K562 (cell line): ENCODE measurements around the gene STAM2. TPM values are rescaled to one million over a fixed set of nuclear protein-coding genes. Genes with fewer than 3 reads are reported as not detected.

Experiments
- ATAC-seq: fragments of 200-7000 bp; cut with Tn5 transposase; 3 replicates; pipeline ENCODE4 v1.9.1; 2020; ENCODE audit warnings: moderate library complexity
- BruUV-seq: library from RNA; stranded (reverse); fragments of 400-500 nt; replicated peaks from 2 replicates; lab custom pipeline; 2021; lab: Mats Ljungman, UMichigan
- CTCF ChIA-PET: fragments of 300-600 bp; formaldehyde crosslinking; extraction: SDS; loops from one replicate; lab custom pipeline; 2021; ENCODE audit warnings: low intra/inter-chr PET ratio; lab: Yijun Ruan, JAX
- POLR2A ChIA-PET: fragments of 300-600, 350-650 bp; sonication (Branson Sonifier 250); formaldehyde crosslinking; extraction: SDS; loops from one replicate; lab custom pipeline; 2021; ENCODE audit warnings: antibody characterized with exemption, inconsistent platforms; lab: Yijun Ruan, JAX
- DNase-seq, 4 experiments: peaks; one replicate each; pipeline versions ENCODE4 v3.0.0 to v3.0.0-alpha.2; 2011 to 2018; ENCODE audit warnings: low spot score in 3 of 4, mixed read lengths in 3 of 4; ENCODE audit errors: extremely low read depth in 1 of 4
- FAIRE-seq: peaks from 2 replicates; lab custom pipeline; 2011; peaks lifted over from hg19 to GRCh38; lab: Jason Lieb, UNC
- H2AFZ ChIP-seq: 2 replicates; pipeline ENCODE4 v1.6.0; 2011; ENCODE audit warnings: low read depth, low read length, control low read depth, inconsistent platforms
- H3K27ac ChIP-seq: fragments of 200-600 bp; 3 replicates; pipeline ENCODE4 v1.8.0; 2011; ENCODE audit warnings: low read depth, mild to moderate bottlenecking, control low read depth, inconsistent platforms, low read length, moderate library complexity, mixed read lengths; ENCODE audit errors: extremely low read depth
- H3K27me3 ChIP-seq, 2 experiments: fragments of 300-600 bp in 1 of 2; 2 replicates in 1 of 2; 3 replicates in 1 of 2; pipeline versions ENCODE4 v1.6.0 to v1.8.0; 2011; ENCODE audit warnings: inconsistent platforms in 2 of 2, low read length in 2 of 2, mild to moderate bottlenecking in 1 of 2, mixed read lengths in 1 of 2, moderate library complexity in 1 of 2; ENCODE audit not compliant: control insufficient read depth in 2 of 2, insufficient read depth in 2 of 2
- H3K36me3 ChIP-seq: fragments of 300-600 bp; 3 replicates; pipeline ENCODE4 v1.8.0; 2011; ENCODE audit warnings: mild to moderate bottlenecking, low read length, inconsistent platforms; ENCODE audit not compliant: control insufficient read depth, insufficient read depth
- H3K4me1 ChIP-seq, 2 experiments: fragments of 200-600 bp in 1 of 2; replicated peaks in 1 of 2; 2 replicates in 1 of 2; 3 replicates in 1 of 2; pipeline versions ENCODE4 v1.5.1 to v1.8.0; 2011; ENCODE audit warnings: inconsistent platforms in 2 of 2, low read length in 2 of 2, mild to moderate bottlenecking in 1 of 2, mixed read lengths in 1 of 2, moderate library complexity in 1 of 2; ENCODE audit not compliant: control insufficient read depth in 2 of 2, insufficient read depth in 2 of 2
- H3K4me2 ChIP-seq: 2 replicates; pipeline ENCODE4 v1.6.1; 2011; ENCODE audit warnings: low read length, control low read depth, inconsistent platforms, mixed read lengths; ENCODE audit not compliant: insufficient read depth
- H3K4me3 ChIP-seq: fragments of 200-600 bp; sonication (generic), shearing (Covaris generic); 2 replicates; pipeline ENCODE4 v1.5.1; 2016; ENCODE audit warnings: control low read depth, inconsistent platforms
- H3K79me2 ChIP-seq: fragments of 200-600 bp; 3 replicates; pipeline ENCODE4 v1.8.0; 2011; ENCODE audit warnings: low read length, inconsistent platforms; ENCODE audit not compliant: control insufficient read depth, insufficient read depth
- H3K9ac ChIP-seq, 2 experiments: 2 replicates each; pipeline versions ENCODE4 v1.6.0 to v1.6.1; 2011; ENCODE audit warnings: low read depth in 2 of 2, low read length in 2 of 2, control low read depth in 1 of 2, inconsistent platforms in 1 of 2, mild to moderate bottlenecking in 1 of 2, mixed read lengths in 1 of 2; ENCODE audit not compliant: insufficient read depth in 1 of 2
- H3K9me1 ChIP-seq: one replicate; pipeline ENCODE4 v1.6.0; 2011; ENCODE audit warnings: inconsistent platforms, mild to moderate bottlenecking, low read length, moderate library complexity; ENCODE audit not compliant: control insufficient read depth, insufficient read depth
- H3K9me3 ChIP-seq: replicated peaks from 2 replicates; pipeline ENCODE4 v1.5.1; 2011; ENCODE audit warnings: low read depth, low read length, inconsistent platforms; ENCODE audit not compliant: control insufficient read depth, insufficient read depth
- H4K20me1 ChIP-seq: replicated peaks from 2 replicates; pipeline ENCODE4 v1.6.1; 2011; ENCODE audit warnings: low read length, inconsistent platforms, mixed read lengths; ENCODE audit not compliant: control insufficient read depth, insufficient read depth
- EGR1 ChIP-seq: fragments of 450-650 bp; conservative IDR thresholded peaks from 2 replicates; pipeline ENCODE4 v1.6.1; 2017; ENCODE audit warnings: mild to moderate bottlenecking
- FOS ChIP-seq: IDR thresholded peaks from 3 replicates; pipeline ENCODE4 v1.6.1; 2011; ENCODE audit not compliant: insufficient read length; ENCODE audit errors: extremely low read depth
- JUN ChIP-seq, 2 experiments: sonication (generic) in 1 of 2; formaldehyde crosslinking in 1 of 2; IDR thresholded peaks; 2 replicates each; pipeline versions ENCODE4 v1.6.1 to v1.8.0; 2012 to 2022; ENCODE audit warnings: borderline replicate concordance in 2 of 2, mild to moderate bottlenecking in 2 of 2, improper control_type of control experiment in 1 of 2, low read depth in 1 of 2, low read length in 1 of 2, missing genetic modification reagents in 1 of 2
- NRF1 ChIP-seq, 2 experiments: fragments of 450-650 bp; IDR thresholded peaks in 1 of 2; conservative IDR thresholded peaks in 1 of 2; 2 replicates each; pipeline ENCODE4 v1.6.1; 2014; ENCODE audit warnings: mild to moderate bottlenecking in 2 of 2
- POLR2B ChIP-seq: fragments of 450-650 bp; IDR thresholded peaks from 2 replicates; pipeline ENCODE4 v1.6.1; 2018; ENCODE audit warnings: low read depth; ENCODE audit not compliant: partially characterized antibody
- ZNF318 ChIP-seq, 2 experiments: fragments of 450-650 bp; IDR thresholded peaks; 2 replicates each; pipeline ENCODE4 v1.6.1; 2016; ENCODE audit warnings: mild to moderate bottlenecking in 2 of 2, borderline replicate concordance in 1 of 2, low read depth in 1 of 2, moderate library complexity in 1 of 2
- ZNF76 ChIP-seq: fragments of 250-450 bp; sonication (Bioruptor Pico); IDR thresholded peaks from 2 replicates; pipeline ENCODE4 v1.4.0; 2020; ENCODE audit warnings: mild to moderate bottlenecking, moderate library complexity, borderline replicate concordance
- WGBS: fragments of 100-300 bp; shearing (Covaris generic); methylation state at CpG from one replicate; pipeline ENCODE4 v1.1.6; 2016; ENCODE audit warnings: low coverage, mixed read lengths; ENCODE audit not compliant: insufficient coverage; ENCODE audit errors: missing lambda C conversion rate; 5-methylcytosine and 5-hydroxymethylcytosine counted together
- in situ Hi-C: fragments of 300-500 bp; cut with MboI; formaldehyde crosslinking; loops from 4 replicates; pipeline ENCODE4 v1.15.0; 2018; ENCODE audit warnings: inconsistent platforms, mixed read lengths
- intact Hi-C: fragments of 100-400 bp; cut with micrococcal nuclease; formaldehyde crosslinking; loops from 2 replicates; pipeline ENCODE4 v1.14.2; 2022
- polyA plus RNA-seq, 8 experiments: library from polyadenylated mRNA; depleted of rRNA in 4 of 8; stranded (reverse) in 5 of 8; unstranded in 3 of 8; fragments of >200 nt; fragmentation: Nextera tagmentation in 2 of 8; fragmentation: Illumina TruSeq in 1 of 8; extraction: Ambion mirVana in 2 of 8; extraction: Trizol in 1 of 8; gene quantifications; 2 replicates each; pipeline versions ENCODE4 v1.2.1 to v1.2.3, GENCODE V29; 2011 to 2014; ENCODE audit warnings: inconsistent platforms in 1 of 8, missing spikeins in 1 of 8
- total RNA-seq, 7 experiments: library from RNA; depleted of rRNA in 6 of 7; stranded (reverse); fragments of >200 nt in 6 of 7; fragmentation: Illumina TruSeq in 2 of 7; extraction: Trizol in 2 of 7; gene quantifications; 2 replicates each; pipeline versions ENCODE4 v1.2.1 to v1.2.3, GENCODE V29; 2011 to 2021; ENCODE audit warnings: low replicate concordance in 1 of 7

STAM2 gene
- total and polyA plus RNA-seq, 9 of the 15 experiments (the other 6 are each of a cell fraction or from before 2014, with no cell fraction given) = 4.5 to 13.9 (median 8.7) TPM

GRCh38 chr2:152103271-152103670 lies 72.3 kb downstream of the STAM2 start:
- POLR2A ChIA-PET = no interaction called here
- Histone ChIP-seq H3K9ac (no peak overlapping the region), H3K79me2 (no peaks in the 10 kb centered on the region), H3K27me3 (peaks cover 16 to 37% of the 10 kb centered on the region in 2 experiments), H3K9me3 (no peaks in the 10 kb centered on the region), H3K4me1 (peaks cover 0 to 10% of the 10 kb centered on the region in 2 experiments; a peak in 1 of 5 replicates), H3K9me1 (no peaks in the 10 kb centered on the region), H3K27ac (no peak overlapping the region), H2AFZ (no peak overlapping the region), H3K4me2 (no peak overlapping the region)
- intact Hi-C loops (no loop called here), in situ Hi-C loops (no loop called here)
- FAIRE-seq = no peak
- WGBS = 0% methylated on average over 3 of the region's 3 CpGs
- CTCF ChIA-PET = no interaction called here
- BruUV-seq = no TSS peak
- TF ChIP-seq NRF1 (conservative IDR thresholded peaks at IDR 0.05 in 1 of 2, IDR thresholded peaks at IDR 0.05 in 1 of 2) = peak; percentile 45 to 54; a peak in 3 of 4 replicates
- no peak for TF ChIP-seq EGR1
- TF ChIP-seq, all 486 proteins: peak for 1
- ATAC-seq = no peak
- no peak overlapping the region for H3K4me3 ChIP-seq
- no peak for DNase-seq
- no peaks in the 10 kb centered on the region for H4K20me1 ChIP-seq
- H3K36me3 ChIP-seq = no peaks in the 10 kb centered on the region

- no peaks in the 10 kb centered on the region for H4K20me1 ChIP-seq
- in situ Hi-C loops = no loop called here
- intact Hi-C loops = no loop called here
- H2AFZ ChIP-seq = no peak overlapping the region
- ChIA-PET CTCF (no interaction called here), POLR2A (no interaction called here)
- FAIRE-seq = no peak
- no peaks in the 10 kb centered on the region for H3K79me2 ChIP-seq
- peaks cover 0 to 14% of the 10 kb centered on the region in 2 experiments; a peak in 1 of 5 replicates for H3K4me1 ChIP-seq
- no peaks in the 10 kb centered on the region for H3K36me3 ChIP-seq
- WGBS = 0% methylated on average over 2 of the region's 2 CpGs
- H3K9me3 ChIP-seq = no peaks in the 10 kb centered on the region
- no peak for DNase-seq
- no peaks in the 10 kb centered on the region for H3K9me1 ChIP-seq
- no TSS peak for BruUV-seq
- no peak overlapping the region for H3K4me2 ChIP-seq
- no peak overlapping the region for H3K27ac ChIP-seq
- no peak overlapping the region for H3K4me3 ChIP-seq
- peaks cover 29 to 50% of the 10 kb centered on the region in 2 experiments for H3K27me3 ChIP-seq
- no peak overlapping the region for H3K9ac ChIP-seq
- ATAC-seq = no peak
- TF ChIP-seq ZNF318 (IDR thresholded peaks at IDR 0.05; ENCODE audit: borderline replicate concordance in 1 of 2, low read depth in 1 of 2) (no peak), POLR2B (no peak), FOS (no peak), ZNF76 (no peak), JUN (IDR thresholded peaks at IDR 0.05; ENCODE audit: borderline replicate concordance, low read depth, low read length) (no peak), JUN (CRISPR knock-in tag; IDR thresholded peaks at IDR 0.05; ENCODE audit: borderline replicate concordance) (no peak)
Observed at GRCh38 chr2:152100961-152101360, 74.6 kb downstream of the STAM2 start.
